ENCODE measurements around the gene RPL29.

DNA sequence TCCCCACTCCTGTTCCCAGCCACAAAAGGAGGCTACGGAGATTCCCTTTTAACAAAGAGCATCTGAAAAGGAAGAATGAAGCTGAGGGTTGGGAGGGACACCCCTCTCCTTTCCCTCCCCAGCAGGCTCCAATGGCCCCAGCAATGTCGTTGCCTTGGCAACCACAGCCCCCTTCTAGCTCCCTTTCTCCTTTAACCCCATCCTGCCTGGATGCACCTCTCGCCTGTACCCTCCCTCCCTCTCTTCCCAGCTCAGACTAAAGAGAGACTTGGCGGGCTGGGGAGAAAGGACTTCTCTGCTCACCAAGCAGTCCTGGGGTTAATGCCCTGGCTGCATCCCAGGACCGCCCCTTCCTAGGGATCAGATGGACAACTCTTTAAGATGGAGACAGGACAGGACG lies 7.1 kb upstream of the RPL29 start:
- TF ChIP-seq CTCF (IDR thresholded peaks at IDR 0.05) (no peak), POLR2A (IDR thresholded peaks at IDR 0.05) (no peak)

Data from esophagus squamous epithelium (tissue), 4 donors.